HepG2 (cell line): ENCODE results near the gene TUBB. TPM values are rescaled to one million over a fixed set of nuclear protein-coding genes. Genes with fewer than 3 reads are reported as not detected.

Experiments
- ATAC-seq: fragments of 200-7000 bp; cut with Tn5 transposase; 3 replicates; pipeline ENCODE4 v1.9.1; 2020; ENCODE audit warnings: mild to moderate bottlenecking, moderate library complexity
- BruUV-seq: library from RNA; stranded (reverse); fragments of 400-500 nt; replicated peaks from 2 replicates; lab custom pipeline; 2021; lab: Mats Ljungman, UMichigan
- CTCF ChIA-PET: fragments of 300-600 bp; formaldehyde crosslinking; extraction: SDS; loops from one replicate; lab custom pipeline; 2021; ENCODE audit warnings: low total read pairs, inconsistent platforms, low intra/inter-chr PET ratio; lab: Yijun Ruan, JAX
- POLR2A ChIA-PET: fragments of 350-600 bp; sonication (Branson Sonifier 250); formaldehyde crosslinking; loops from one replicate; lab custom pipeline; 2020; ENCODE audit warnings: antibody characterized with exemption, inconsistent platforms; lab: Yijun Ruan, JAX
- DNase-seq: peaks from one replicate; pipeline ENCODE4 v3.0.0-alpha.2; 2015; ENCODE audit warnings: low spot score
- FAIRE-seq: peaks from 3 replicates; lab custom pipeline; 2011; peaks lifted over from hg19 to GRCh38; lab: Jason Lieb, UNC
- H2AFZ ChIP-seq: one replicate; pipeline ENCODE4 v1.6.1; 2011; ENCODE audit warnings: low read length, inconsistent platforms
- H3K27ac ChIP-seq: fragments of 300-600 bp; 3 replicates; pipeline ENCODE4 v1.8.0; 2011; ENCODE audit warnings: mixed run types, mild to moderate bottlenecking, mixed read lengths, low read length, inconsistent platforms; ENCODE audit not compliant: insufficient read depth; ENCODE audit errors: extremely low read length
- H3K27me3 ChIP-seq, 2 experiments: fragments of 200-600 bp in 1 of 2; 2 replicates in 1 of 2; 3 replicates in 1 of 2; pipeline versions ENCODE4 v1.6.0 to v1.8.0; 2011; ENCODE audit warnings: low read length in 2 of 2, mild to moderate bottlenecking in 2 of 2, moderate library complexity in 2 of 2, inconsistent platforms in 1 of 2; ENCODE audit not compliant: insufficient read depth in 2 of 2, control insufficient read depth in 1 of 2
- H3K36me3 ChIP-seq, 2 experiments: fragments of 200-600 bp in 1 of 2; replicated peaks in 1 of 2; 2 replicates in 1 of 2; 3 replicates in 1 of 2; pipeline versions ENCODE4 v1.5.1 to v1.8.0; 2011; ENCODE audit warnings: low read length in 2 of 2, inconsistent platforms in 1 of 2; ENCODE audit not compliant: insufficient read depth in 2 of 2, control insufficient read depth in 1 of 2
- H3K4me1 ChIP-seq: 2 replicates; pipeline ENCODE4 v1.5.1; 2012; ENCODE audit warnings: low read length, inconsistent platforms; ENCODE audit not compliant: insufficient read depth
- H3K4me2 ChIP-seq: 2 replicates; pipeline ENCODE4 v1.6.0; 2011; ENCODE audit warnings: low read depth, low read length, inconsistent platforms
- H3K4me3 ChIP-seq, 3 experiments: fragments of 200-600 bp in 1 of 3; sonication (generic), shearing (Covaris generic) in 1 of 3; replicated peaks in 1 of 3; 2 replicates each; pipeline ENCODE4 v1.5.1; 2011 to 2016; ENCODE audit warnings: low read length in 3 of 3, inconsistent platforms in 2 of 3, low read depth in 2 of 3, mild to moderate bottlenecking in 2 of 3, control low read depth in 1 of 3, mixed read lengths in 1 of 3; ENCODE audit not compliant: insufficient read depth in 1 of 3
- H3K79me2 ChIP-seq: one replicate; pipeline ENCODE4 v1.6.1; 2011; ENCODE audit warnings: low read length, inconsistent platforms; ENCODE audit not compliant: insufficient read depth
- H3K9ac ChIP-seq: 2 replicates; pipeline ENCODE4 v1.6.0; 2011; ENCODE audit warnings: mild to moderate bottlenecking, low read depth, low read length, inconsistent platforms; ENCODE audit not compliant: insufficient read depth
- H3K9me3 ChIP-seq: 2 replicates; pipeline ENCODE4 v1.5.1; 2012; ENCODE audit warnings: mild to moderate bottlenecking, low read length
- H4K20me1 ChIP-seq: 2 replicates; pipeline ENCODE4 v1.6.0; 2011; ENCODE audit warnings: inconsistent platforms, mild to moderate bottlenecking, low read length, moderate library complexity; ENCODE audit not compliant: insufficient read depth
- ARID2 ChIP-seq: sonication (generic); formaldehyde crosslinking; IDR thresholded peaks from 2 replicates; pipeline ENCODE4 v1.8.1; 2022; ENCODE audit warnings: mild to moderate bottlenecking, missing genetic modification reagents, borderline replicate concordance
- FIP1L1 ChIP-seq: fragments of 200-400 bp; formaldehyde crosslinking; IDR thresholded peaks from 2 replicates; pipeline ENCODE4 v1.6.1; 2018; ENCODE audit warnings: low read depth, mild to moderate bottlenecking, low read length, moderate library complexity, borderline replicate concordance; ENCODE audit not compliant: insufficient read depth
- GABPB1 ChIP-seq: IDR thresholded peaks from 2 replicates; pipeline ENCODE4 v1.6.1; 2016; ENCODE audit warnings: mild to moderate bottlenecking, missing genetic modification reagents, moderate library complexity, missing compliant biosample characterization
- GZF1 ChIP-seq: sonication (generic); formaldehyde crosslinking; IDR thresholded peaks from 2 replicates; pipeline ENCODE4 v1.5.1; 2020; ENCODE audit warnings: mild to moderate bottlenecking, missing genetic modification reagents
- HNF4A ChIP-seq: sonication (generic); formaldehyde crosslinking; IDR thresholded peaks from 2 replicates; pipeline ENCODE4 v1.4.0; 2020; ENCODE audit warnings: missing genetic modification reagents
- IRF1 ChIP-seq: sonication (generic); formaldehyde crosslinking; IDR thresholded peaks from 2 replicates; pipeline ENCODE4 v1.4.0; 2020; ENCODE audit warnings: low read depth, mild to moderate bottlenecking, missing genetic modification reagents
- KLF16 ChIP-seq, 2 experiments: sonication (generic) in 1 of 2; formaldehyde crosslinking in 1 of 2; IDR thresholded peaks; 2 replicates each; pipeline versions ENCODE4 v1.6.1 to v1.8.0; 2016 to 2023; ENCODE audit warnings: missing genetic modification reagents in 2 of 2, missing compliant biosample characterization in 1 of 2
- REL ChIP-seq: sonication (generic); formaldehyde crosslinking; conservative IDR thresholded peaks from 2 replicates; pipeline ENCODE4 v1.8.0; 2022; ENCODE audit warnings: mild to moderate bottlenecking, missing genetic modification reagents, moderate library complexity
- WIZ ChIP-seq: sonication (generic); formaldehyde crosslinking; IDR thresholded peaks from 2 replicates; pipeline ENCODE4 v1.5.1; 2020; ENCODE audit warnings: mild to moderate bottlenecking, missing genetic modification reagents
- ZC3H4 ChIP-seq: sonication (generic); formaldehyde crosslinking; IDR thresholded peaks from 2 replicates; pipeline ENCODE4 v1.4.0; 2020; ENCODE audit warnings: missing genetic modification reagents, borderline replicate concordance
- ZNF644 ChIP-seq: IDR thresholded peaks from 2 replicates; pipeline ENCODE4 v1.6.1; 2016; ENCODE audit warnings: low read depth
- ZNF816 ChIP-seq: sonication (generic); formaldehyde crosslinking; IDR thresholded peaks from 2 replicates; pipeline ENCODE4 v1.8.0; 2022; ENCODE audit warnings: missing genetic modification reagents, mild to moderate bottlenecking, borderline replicate concordance
- ZNF841 ChIP-seq: sonication (generic); formaldehyde crosslinking; IDR thresholded peaks from 2 replicates; pipeline ENCODE4 v1.8.1; 2023; ENCODE audit warnings: missing genetic modification reagents, borderline replicate concordance
- WGBS: methylation state at CpG from one replicate; pipeline ENCODE4 v1.1.6; 2017; ENCODE audit warnings: low lambda C conversion rate; 5-methylcytosine and 5-hydroxymethylcytosine counted together
- in situ Hi-C: cut with HindIII; loops from 2 replicates; pipeline ENCODE4 v1.10.0; 2017; ENCODE audit warnings: low pct_unique_long_range_greater_than_20kb; ENCODE audit not compliant: extremely low pct_ligation_motif_present
- intact Hi-C: fragments of 100-400 bp; cut with micrococcal nuclease; formaldehyde crosslinking; loops from one replicate; pipeline ENCODE4 v1.10.0; 2022; ENCODE audit not compliant: unreplicated experiment
- polyA plus RNA-seq, 8 experiments: library from polyadenylated mRNA; depleted of rRNA in 3 of 8; stranded (reverse) in 7 of 8; unstranded in 1 of 8; fragments of >200 nt; fragmentation: Illumina TruSeq in 4 of 8; extraction: Trizol in 4 of 8; gene quantifications; 2 replicates each; pipeline versions ENCODE4 v1.2.1 to v1.2.3, GENCODE V29; 2011 to 2016; ENCODE audit warnings: low read depth in 4 of 8, missing spikeins in 1 of 8, mixed read lengths in 1 of 8; ENCODE audit not compliant: insufficient read depth in 1 of 8
- total RNA-seq, 5 experiments: library from RNA; depleted of rRNA; stranded (reverse); fragments of >200 nt; fragmentation: Illumina TruSeq; extraction: Trizol; gene quantifications; 2 replicates each; pipeline ENCODE4 v1.2.3, GENCODE V29; 2016; ENCODE audit warnings: low read depth in 1 of 5
- TF ChIP-seq, protein P1 (sequence below): sonication (generic); formaldehyde crosslinking; conservative IDR thresholded peaks from 2 replicates; pipeline ENCODE4 v1.4.0; 2020; ENCODE audit warnings: missing genetic modification reagents
- TF ChIP-seq, protein P2 (sequence below): sonication (generic); formaldehyde crosslinking; IDR thresholded peaks from 2 replicates; pipeline ENCODE4 v1.4.0; 2020; ENCODE audit warnings: missing genetic modification reagents

TUBB gene
- total and polyA plus RNA-seq, 2 of the 13 experiments (the other 11 are each of a cell fraction or from before 2014, with no cell fraction given), result 911 to 1,163 TPM

- CTCF ChIA-PET, result interaction anchor here (1.0 to 3.5 kb wide), 3 partner anchors 38 to 48 kb away, joined by 4 to 130 read pairs (median 4); partner anchors contain the start of gene DHX16
- H3K27ac ChIP-seq, result peak overlapping the region; percentile 96
- no peaks in the 10 kb centered on the region for H3K9me3 ChIP-seq
- H3K4me1 ChIP-seq, result peaks cover 63% of the 10 kb centered on the region
- no peaks in the 10 kb centered on the region; a peak in 1 of 5 replicates for H3K27me3 ChIP-seq
- under 1% methylated on average over 29 of the region's 29 CpGs for WGBS
- peaks cover 46% of the 10 kb centered on the region for H3K79me2 ChIP-seq
- ATAC-seq (no peak), FAIRE-seq (no peak), DNase-seq (peak; percentile 57)
- peaks cover 13 to 35% of the 10 kb centered on the region in 2 experiments for H3K36me3 ChIP-seq
- no peak overlapping the region for H2AFZ ChIP-seq
- TSS peak; percentile 61 for BruUV-seq
- intact Hi-C loops (loop anchor here (1.0 to 5.0 kb wide), 4 partner anchors 29 to 238 kb away; partner anchors contain the start of genes MRPS18B and PPP1R10), in situ Hi-C loops (loop anchor here (5.0 to 10.0 kb wide), 2 partner anchors 43 to 236 kb away; partner anchors contain the start of gene HLA-E)
- H4K20me1 ChIP-seq, result peaks cover 43% of the 10 kb centered on the region
- H3K9ac ChIP-seq, result peak overlapping the region; percentile 96
- H3K4me2 ChIP-seq, result peak overlapping the region; percentile 66
- H3K4me3 ChIP-seq, result peak overlapping the region; percentile 89 to 94 (median 90)
- POLR2A ChIA-PET, result interaction anchor here (0.6 to 5.0 kb wide), 23 partner anchors 10 to 262 kb away, joined by 3 to 92 read pairs (median 9); partner anchors contain the start of genes DHX16, FLOT1, IER3 and MRPS18B
- no peak for TF ChIP-seq GZF1 (CRISPR knock-in tag)
- TF ChIP-seq KLF16 (CRISPR knock-in tag; IDR thresholded peaks at IDR 0.05), result no peak
- TF ChIP-seq, protein P1, sequence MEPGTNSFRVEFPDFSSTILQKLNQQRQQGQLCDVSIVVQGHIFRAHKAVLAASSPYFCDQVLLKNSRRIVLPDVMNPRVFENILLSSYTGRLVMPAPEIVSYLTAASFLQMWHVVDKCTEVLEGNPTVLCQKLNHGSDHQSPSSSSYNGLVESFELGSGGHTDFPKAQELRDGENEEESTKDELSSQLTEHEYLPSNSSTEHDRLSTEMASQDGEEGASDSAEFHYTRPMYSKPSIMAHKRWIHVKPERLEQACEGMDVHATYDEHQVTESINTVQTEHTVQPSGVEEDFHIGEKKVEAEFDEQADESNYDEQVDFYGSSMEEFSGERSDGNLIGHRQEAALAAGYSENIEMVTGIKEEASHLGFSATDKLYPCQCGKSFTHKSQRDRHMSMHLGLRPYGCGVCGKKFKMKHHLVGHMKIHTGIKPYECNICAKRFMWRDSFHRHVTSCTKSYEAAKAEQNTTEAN, result 0 out of 2 replicates have a peak, but pooled peaks have one; percentile 25
- TF ChIP-seq FIP1L1, result 0 out of 2 replicates have a peak, but pooled peaks have one; percentile 9
- no peak; the same call in 1 of the 2 replicates for TF ChIP-seq REL (CRISPR knock-in tag)
- TF ChIP-seq ZC3H4, result peak; percentile 56; the same call in 1 of the 2 replicates
- TF ChIP-seq IRF1 (CRISPR knock-in tag), result no peak
- TF ChIP-seq ARID2, result peak; percentile 10; the same call in 1 of the 2 replicates
- 0 out of 2 replicates have a peak, but pooled peaks have one; percentile 8 for TF ChIP-seq HNF4A (CRISPR knock-in tag)
- peak; percentile 78; the same call in 1 of the 2 replicates for TF ChIP-seq ZNF841 (CRISPR knock-in tag)
- TF ChIP-seq GABPB1, result no peak
- TF ChIP-seq WIZ (CRISPR knock-in tag), result 0 out of 2 replicates have a peak, but pooled peaks have one; percentile 49
- TF ChIP-seq, protein P2, sequence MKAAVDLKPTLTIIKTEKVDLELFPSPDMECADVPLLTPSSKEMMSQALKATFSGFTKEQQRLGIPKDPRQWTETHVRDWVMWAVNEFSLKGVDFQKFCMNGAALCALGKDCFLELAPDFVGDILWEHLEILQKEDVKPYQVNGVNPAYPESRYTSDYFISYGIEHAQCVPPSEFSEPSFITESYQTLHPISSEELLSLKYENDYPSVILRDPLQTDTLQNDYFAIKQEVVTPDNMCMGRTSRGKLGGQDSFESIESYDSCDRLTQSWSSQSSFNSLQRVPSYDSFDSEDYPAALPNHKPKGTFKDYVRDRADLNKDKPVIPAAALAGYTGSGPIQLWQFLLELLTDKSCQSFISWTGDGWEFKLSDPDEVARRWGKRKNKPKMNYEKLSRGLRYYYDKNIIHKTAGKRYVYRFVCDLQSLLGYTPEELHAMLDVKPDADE, result 0 out of 2 replicates have a peak, but pooled peaks have one; percentile 51
- peak; percentile 21; the same call in 1 of the 2 replicates for TF ChIP-seq ZNF816 (CRISPR knock-in tag)
- TF ChIP-seq ZNF644 (CRISPR knock-in tag), result no peak
These were observed 616 bp downstream of the TUBB start for GRCh38 chr6:30720738-30721197.
